B cell (primary cell): ENCODE measurements around the gene DOCK4.

ENCODE experiments used
- CTCF ChIP-seq: fragments of 200-600 bp; IDR thresholded peaks from one replicate; pipeline ENCODE4 v1.8.0; 2022; ENCODE audit warnings: antibody characterized with exemption, mild to moderate bottlenecking
- EZH2 ChIP-seq: IDR thresholded peaks from 2 replicates; pipeline ENCODE4 v1.6.1; 2012; ENCODE audit warnings: borderline replicate concordance, low read depth, mild to moderate bottlenecking, moderate library complexity, low read length; ENCODE audit not compliant: insufficient read depth, poor library complexity, severe bottlenecking

GRCh38 chr7:112084520-112084971, 121.7 kb downstream of the DOCK4 start:
- TF ChIP-seq CTCF (no peak), EZH2 (no peak)
